Measurements from ENCODE around the gene CLUH. TPM values are rescaled to one million over a fixed set of nuclear protein-coding genes. Genes with fewer than 3 reads are reported as not detected.

CLUH gene
- total and polyA plus RNA-seq, 2 donors (not counting 3 experiments of a cell fraction or from before 2014, with no cell fraction given) = 33.8 to 80.7 TPM

GRCh38 chr17:2745317-2746037 is 33.9 kb upstream of the CLUH start:
- H4K20me1 ChIP-seq (replicated peaks; ENCODE audit: control insufficient read depth, extremely low read depth, insufficient read depth, low read length) = no peaks in the 10 kb centered on the region
- no peaks in the 10 kb centered on the region for H3K36me3 ChIP-seq (ENCODE audit: control insufficient read depth in 2 of 2, extremely low read depth in 1 of 2, insufficient read depth in 2 of 2, low read length in 2 of 2)
- no peak overlapping the region for H3K4me2 ChIP-seq (ENCODE audit: insufficient read depth, low read length)
- no peak overlapping the region for H2AFZ ChIP-seq (ENCODE audit: low read depth, low read length)
- dilution Hi-C loops (cut with MboI; ENCODE audit: extremely low pct_ligation_motif_present, low sequenced_read_pairs) (no loop called here), intact Hi-C loops (cut with micrococcal nuclease) (no loop called here)
- no peak overlapping the region for H3K9ac ChIP-seq (replicated peaks; ENCODE audit: extremely low read depth, insufficient read depth, low read length)
- FAIRE-seq (no peak), DNase-seq (ENCODE audit: low read depth, low spot score) (no peak)
- no peaks in the 10 kb centered on the region for H3K4me1 ChIP-seq (ENCODE audit: control insufficient read depth, extremely low read depth, insufficient read depth, low read length)
- no peaks in the 10 kb centered on the region for H3K9me1 ChIP-seq (replicated peaks; ENCODE audit: control insufficient read depth, extremely low read depth, insufficient read depth, low read length)
- H3K4me3 ChIP-seq (replicated peaks in 1 of 3; ENCODE audit: insufficient read depth in 1 of 3, low read depth in 1 of 3, low read length in 3 of 3) = no peak overlapping the region
- H3K27ac ChIP-seq (ENCODE audit: insufficient read depth, low read depth, low read length) = no peak overlapping the region
- POLR2A ChIA-PET = no interaction called here
- H3K27me3 ChIP-seq (ENCODE audit: control insufficient read depth in 2 of 2, insufficient read depth in 2 of 2, low read length in 2 of 2) = peaks cover 11 to 15% of the 10 kb centered on the region in 2 experiments
- no peaks in the 10 kb centered on the region for H3K79me2 ChIP-seq (ENCODE audit: control insufficient read depth, insufficient read depth, low read length)
- CTCF ChIA-PET = no interaction called here
- no peaks in the 10 kb centered on the region for H3K9me3 ChIP-seq (replicated peaks; ENCODE audit: control insufficient read depth, insufficient read depth, low read length)
- TF ChIP-seq FOS (IDR thresholded peaks at IDR 0.05; ENCODE audit: borderline replicate concordance, insufficient read depth, low read length) (no peak), POLR2AphosphoS5 (IDR thresholded peaks at IDR 0.05; ENCODE audit: insufficient read depth, low read depth, low read length) (no peak), JUN (IDR thresholded peaks at IDR 0.05; ENCODE audit: borderline replicate concordance, insufficient read depth, insufficient read length, low read depth) (no peak), EZH2 (IDR thresholded peaks at IDR 0.05; ENCODE audit: borderline replicate concordance, low read depth, low read length, severe bottlenecking) (no peak), POLR2A (IDR thresholded peaks at IDR 0.05; ENCODE audit: low read depth, low read length) (no peak)
- TF ChIP-seq, protein P1, sequence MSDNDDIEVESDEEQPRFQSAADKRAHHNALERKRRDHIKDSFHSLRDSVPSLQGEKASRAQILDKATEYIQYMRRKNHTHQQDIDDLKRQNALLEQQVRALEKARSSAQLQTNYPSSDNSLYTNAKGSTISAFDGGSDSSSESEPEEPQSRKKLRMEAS (IDR thresholded peaks at IDR 0.05; ENCODE audit: insufficient read depth, insufficient read length) = no peak
- BruUV-seq (replicated peaks) = no TSS peak

DNA sequence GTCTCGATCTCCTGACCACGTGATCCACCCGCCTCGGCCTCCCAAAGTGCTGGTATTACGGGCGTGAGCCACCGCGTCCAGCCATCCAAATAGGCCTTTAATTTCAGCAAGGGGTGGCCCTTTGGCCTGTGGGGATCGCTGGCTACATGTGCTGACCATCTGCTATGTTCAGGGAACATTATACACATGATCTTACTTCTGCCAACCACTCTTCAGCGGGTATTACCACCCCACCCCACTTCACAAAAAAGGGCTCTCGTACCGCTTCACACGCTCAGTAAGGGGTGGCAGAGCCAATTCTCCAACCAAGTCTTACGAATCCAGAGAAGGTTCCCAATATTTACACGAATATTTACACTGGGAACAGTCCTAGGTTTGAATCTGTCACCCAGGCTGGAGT is 26.1 kb upstream of the CLUH start:
- Histone ChIP-seq H3K4me3 (replicated peaks in 1 of 3; ENCODE audit: insufficient read depth in 1 of 3, low read depth in 1 of 3, low read length in 3 of 3) (no peak overlapping the region), H3K9ac (replicated peaks; ENCODE audit: extremely low read depth, insufficient read depth, low read length) (no peak overlapping the region), H3K27ac (ENCODE audit: insufficient read depth, low read depth, low read length) (no peak overlapping the region), H3K79me2 (ENCODE audit: control insufficient read depth, insufficient read depth, low read length) (no peaks in the 10 kb centered on the region), H3K9me3 (replicated peaks; ENCODE audit: control insufficient read depth, insufficient read depth, low read length) (no peaks in the 10 kb centered on the region), H3K9me1 (replicated peaks; ENCODE audit: control insufficient read depth, extremely low read depth, insufficient read depth, low read length) (no peaks in the 10 kb centered on the region), H3K27me3 (ENCODE audit: control insufficient read depth in 2 of 2, insufficient read depth in 2 of 2, low read length in 2 of 2) (no peaks in the 10 kb centered on the region), H3K4me1 (ENCODE audit: control insufficient read depth, extremely low read depth, insufficient read depth, low read length) (no peaks in the 10 kb centered on the region), H4K20me1 (replicated peaks; ENCODE audit: control insufficient read depth, extremely low read depth, insufficient read depth, low read length) (no peaks in the 10 kb centered on the region), H3K36me3 (ENCODE audit: control insufficient read depth in 2 of 2, extremely low read depth in 1 of 2, insufficient read depth in 2 of 2, low read length in 2 of 2) (no peaks in the 10 kb centered on the region), H3K4me2 (ENCODE audit: insufficient read depth, low read length) (no peak overlapping the region), H2AFZ (ENCODE audit: low read depth, low read length) (no peak overlapping the region)
- POLR2A ChIA-PET = no interaction called here
- CTCF ChIA-PET = interaction anchor here (1.0 kb wide), 1 partner anchor 10 kb away, joined by 3 read pairs; no protein-coding TSS in a partner anchor
- dilution Hi-C loops (cut with MboI; ENCODE audit: extremely low pct_ligation_motif_present, low sequenced_read_pairs) = no loop called here
- FAIRE-seq = no peak
- TF ChIP-seq CTCF (IDR thresholded peaks at IDR 0.05; ENCODE audit: extremely low read depth in 1 of 2, insufficient read depth in 1 of 2, low read depth in 1 of 2, low read length in 2 of 2) (no peak), FOS (IDR thresholded peaks at IDR 0.05; ENCODE audit: borderline replicate concordance, insufficient read depth, low read length) (no peak), POLR2A (IDR thresholded peaks at IDR 0.05; ENCODE audit: low read depth, low read length) (no peak), EZH2 (IDR thresholded peaks at IDR 0.05; ENCODE audit: borderline replicate concordance, low read depth, low read length, severe bottlenecking) (no peak), POLR2AphosphoS5 (IDR thresholded peaks at IDR 0.05; ENCODE audit: insufficient read depth, low read depth, low read length) (no peak), GATA2 (IDR thresholded peaks at IDR 0.05; ENCODE audit: insufficient read depth, insufficient read length, low read depth, low read length) (no peak), JUN (IDR thresholded peaks at IDR 0.05; ENCODE audit: borderline replicate concordance, insufficient read depth, insufficient read length, low read depth) (no peak), MYC (IDR thresholded peaks at IDR 0.05; ENCODE audit: low read depth, low read length) (no peak)
- TF ChIP-seq, protein P1 (IDR thresholded peaks at IDR 0.05; ENCODE audit: insufficient read depth, insufficient read length) = no peak
- intact Hi-C loops (cut with micrococcal nuclease) = no loop called here
- BruUV-seq (replicated peaks) = no TSS peak
- no peak for DNase-seq (ENCODE audit: low read depth, low spot score)
